ENCODE data around the gene SLC46A2. TPM values are rescaled to one million over a fixed set of nuclear protein-coding genes. Genes with fewer than 3 reads are reported as not detected.

The SLC46A2 gene
- total RNA-seq, 1 experiment from 2014 or later, result not detected

- no peak for DNase-seq (ENCODE audit: low spot score)
- intact Hi-C loops (cut with micrococcal nuclease; ENCODE audit: unreplicated experiment), result no loop called here
- Histone ChIP-seq H3K36me3 (ENCODE audit: insufficient read depth, low read length, poor library complexity, severe bottlenecking) (no peaks in the 10 kb centered on the region), H3K4me1 (ENCODE audit: insufficient read depth, low read length, poor library complexity, severe bottlenecking) (no peaks in the 10 kb centered on the region), H3K27ac (ENCODE audit: low read depth, low read length, poor library complexity, severe bottlenecking) (no peak overlapping the region), H3K4me3 (ENCODE audit: low read depth, low read length, poor library complexity, severe bottlenecking) (no peak overlapping the region), H3K9me3 (ENCODE audit: low read depth, low read length, poor library complexity, severe bottlenecking) (no peaks in the 10 kb centered on the region), H3K27me3 (replicated peaks; ENCODE audit: insufficient read depth, low read depth, low read length, poor library complexity) (no peaks in the 10 kb centered on the region)
- no peak for TF ChIP-seq EZH2 (IDR thresholded peaks at IDR 0.05; ENCODE audit: borderline replicate concordance, low read depth, low read length, poor library complexity, severe bottlenecking)
- TF ChIP-seq, protein P1, sequence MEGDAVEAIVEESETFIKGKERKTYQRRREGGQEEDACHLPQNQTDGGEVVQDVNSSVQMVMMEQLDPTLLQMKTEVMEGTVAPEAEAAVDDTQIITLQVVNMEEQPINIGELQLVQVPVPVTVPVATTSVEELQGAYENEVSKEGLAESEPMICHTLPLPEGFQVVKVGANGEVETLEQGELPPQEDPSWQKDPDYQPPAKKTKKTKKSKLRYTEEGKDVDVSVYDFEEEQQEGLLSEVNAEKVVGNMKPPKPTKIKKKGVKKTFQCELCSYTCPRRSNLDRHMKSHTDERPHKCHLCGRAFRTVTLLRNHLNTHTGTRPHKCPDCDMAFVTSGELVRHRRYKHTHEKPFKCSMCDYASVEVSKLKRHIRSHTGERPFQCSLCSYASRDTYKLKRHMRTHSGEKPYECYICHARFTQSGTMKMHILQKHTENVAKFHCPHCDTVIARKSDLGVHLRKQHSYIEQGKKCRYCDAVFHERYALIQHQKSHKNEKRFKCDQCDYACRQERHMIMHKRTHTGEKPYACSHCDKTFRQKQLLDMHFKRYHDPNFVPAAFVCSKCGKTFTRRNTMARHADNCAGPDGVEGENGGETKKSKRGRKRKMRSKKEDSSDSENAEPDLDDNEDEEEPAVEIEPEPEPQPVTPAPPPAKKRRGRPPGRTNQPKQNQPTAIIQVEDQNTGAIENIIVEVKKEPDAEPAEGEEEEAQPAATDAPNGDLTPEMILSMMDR (conservative IDR thresholded peaks at IDR 0.05; ENCODE audit: low read depth, low read length), result no peak
- BruUV-seq (replicated peaks), result no TSS peak
- ChIA-PET CTCF (no interaction called here), POLR2A (ENCODE audit: low non-redundant PET) (no interaction called here)
Observed at GRCh38 chr9:112870556-112870955, 20.1 kb downstream of the SLC46A2 start.

DNA sequence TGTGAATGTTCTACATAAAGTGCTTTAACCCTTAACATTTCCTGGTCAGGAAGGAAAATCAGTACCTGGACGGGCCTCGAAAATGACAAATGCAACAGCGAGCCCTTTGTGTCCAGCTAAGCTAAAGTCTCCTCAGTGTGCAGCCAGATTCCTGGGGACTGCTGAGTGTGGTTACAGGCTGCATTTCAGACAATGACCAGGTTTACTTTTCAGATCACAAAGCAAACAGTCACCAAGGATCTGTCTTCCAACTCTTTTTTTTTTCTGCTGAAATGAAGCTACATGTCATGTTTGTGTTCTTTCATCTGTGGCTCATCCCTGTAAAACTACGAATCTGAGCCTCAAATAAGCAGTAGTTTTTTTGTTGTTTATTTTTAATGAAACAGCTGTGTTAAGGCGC, 20.8 kb downstream of the SLC46A2 start:
- Histone ChIP-seq H3K27ac (ENCODE audit: low read depth, low read length, poor library complexity, severe bottlenecking) (no peak overlapping the region), H3K4me3 (ENCODE audit: low read depth, low read length, poor library complexity, severe bottlenecking) (no peak overlapping the region), H3K27me3 (replicated peaks; ENCODE audit: insufficient read depth, low read depth, low read length, poor library complexity) (no peaks in the 10 kb centered on the region), H3K9me3 (ENCODE audit: low read depth, low read length, poor library complexity, severe bottlenecking) (no peaks in the 10 kb centered on the region), H3K4me1 (ENCODE audit: insufficient read depth, low read length, poor library complexity, severe bottlenecking) (no peaks in the 10 kb centered on the region), H3K36me3 (ENCODE audit: insufficient read depth, low read length, poor library complexity, severe bottlenecking) (no peaks in the 10 kb centered on the region)
- DNase-seq (ENCODE audit: low spot score), result no peak
- no TSS peak for BruUV-seq (replicated peaks)
- intact Hi-C loops (cut with micrococcal nuclease; ENCODE audit: unreplicated experiment), result no loop called here
- ChIA-PET POLR2A (ENCODE audit: low non-redundant PET) (no interaction called here), CTCF (no interaction called here)
- no peak for TF ChIP-seq EZH2 (IDR thresholded peaks at IDR 0.05; ENCODE audit: borderline replicate concordance, low read depth, low read length, poor library complexity, severe bottlenecking)
- TF ChIP-seq, protein P1 (conservative IDR thresholded peaks at IDR 0.05; ENCODE audit: low read depth, low read length), result no peak

DNA sequence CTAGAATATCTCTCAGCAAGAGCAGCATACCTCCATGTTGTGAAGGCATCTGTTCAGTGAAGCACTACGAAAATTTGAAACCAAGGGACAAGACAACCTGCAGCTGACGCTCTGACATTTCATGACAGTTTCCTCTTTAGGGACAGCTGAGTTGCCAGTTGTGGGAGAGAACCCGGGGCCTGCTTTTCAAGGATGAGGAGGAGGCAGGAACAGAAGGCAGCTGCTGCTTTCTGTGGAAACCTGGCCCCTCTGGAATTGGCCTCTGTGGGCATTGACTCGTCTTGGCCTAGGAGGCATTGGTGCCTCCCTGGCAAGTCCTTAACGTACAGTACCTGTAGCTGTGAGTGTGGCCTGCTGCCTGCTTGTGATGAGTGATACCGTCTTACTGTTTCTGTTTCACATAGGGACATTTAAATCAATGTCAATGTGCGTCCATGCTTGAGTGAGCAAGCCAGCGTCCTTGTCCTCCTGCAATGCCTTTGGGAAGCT, 21.6 kb downstream of the SLC46A2 start:
- ChIA-PET CTCF (interaction anchor here (0.6 kb wide), 1 partner anchor 52 kb away, joined by 4 read pairs; no protein-coding TSS in a partner anchor), POLR2A (ENCODE audit: low non-redundant PET) (interaction anchor here (0.6 kb wide), 1 partner anchor 57 kb away, joined by 5 read pairs; no protein-coding TSS in a partner anchor)

More for the DNA sequence above, 21.6 kb downstream of the SLC46A2 start:
- no peaks in the 10 kb centered on the region for H3K4me1 ChIP-seq (ENCODE audit: insufficient read depth, low read length, poor library complexity, severe bottlenecking)
- no peak overlapping the region for H3K4me3 ChIP-seq (ENCODE audit: low read depth, low read length, poor library complexity, severe bottlenecking)
- no peak for DNase-seq (ENCODE audit: low spot score)
- no peaks in the 10 kb centered on the region for H3K36me3 ChIP-seq (ENCODE audit: insufficient read depth, low read length, poor library complexity, severe bottlenecking)
- intact Hi-C loops (cut with micrococcal nuclease; ENCODE audit: unreplicated experiment), result no loop called here
- no peaks in the 10 kb centered on the region for H3K27me3 ChIP-seq (replicated peaks; ENCODE audit: insufficient read depth, low read depth, low read length, poor library complexity)
- BruUV-seq (replicated peaks), result no TSS peak
- H3K9me3 ChIP-seq (ENCODE audit: low read depth, low read length, poor library complexity, severe bottlenecking), result no peaks in the 10 kb centered on the region
- H3K27ac ChIP-seq (ENCODE audit: low read depth, low read length, poor library complexity, severe bottlenecking), result no peak overlapping the region
- no peak for TF ChIP-seq EZH2 (IDR thresholded peaks at IDR 0.05; ENCODE audit: borderline replicate concordance, low read depth, low read length, poor library complexity, severe bottlenecking)
- TF ChIP-seq, protein P1 (conservative IDR thresholded peaks at IDR 0.05; ENCODE audit: low read depth, low read length), result no peak
